HEK293 (cell line): ENCODE measurements around the gene LRFN4.

Experiments
- BCL11B ChIP-seq: fragments of 450-650 bp; formaldehyde crosslinking; IDR thresholded peaks from 2 replicates; pipeline ENCODE4 v1.5.1; 2016; ENCODE audit warnings: low read depth, missing biosample characterization, missing genetic modification characterization
- HOXA7 ChIP-seq: sonication (generic); formaldehyde crosslinking; IDR thresholded peaks from 2 replicates; pipeline ENCODE4 v1.8.1; 2022; ENCODE audit warnings: missing genetic modification reagents, borderline replicate concordance
- SP2 ChIP-seq: fragments of 450-650 bp; formaldehyde crosslinking; IDR thresholded peaks from 2 replicates; pipeline ENCODE4 v1.5.1; 2016; ENCODE audit warnings: missing biosample characterization, missing genetic modification characterization
- ZBTB20 ChIP-seq: fragments of 450-650 bp; formaldehyde crosslinking; IDR thresholded peaks from 2 replicates; pipeline ENCODE4 v1.5.1; 2016; ENCODE audit warnings: missing biosample characterization, missing genetic modification characterization
- ZBTB21 ChIP-seq: fragments of 450-650 bp; formaldehyde crosslinking; IDR thresholded peaks from 2 replicates; pipeline ENCODE4 v1.5.1; 2017; ENCODE audit warnings: missing biosample characterization, missing genetic modification characterization
- ZFP3 ChIP-seq: fragments of 450-650 bp; formaldehyde crosslinking; IDR thresholded peaks from 2 replicates; pipeline ENCODE4 v1.5.1; 2016; ENCODE audit warnings: low read depth, missing biosample characterization, missing genetic modification characterization
- ZIC2 ChIP-seq: fragments of 450-650 bp; formaldehyde crosslinking; IDR thresholded peaks from 2 replicates; pipeline ENCODE4 v1.5.1; 2016; ENCODE audit warnings: missing biosample characterization, missing genetic modification characterization
- ZNF16 ChIP-seq: fragments of 450-650 bp; formaldehyde crosslinking; IDR thresholded peaks from 2 replicates; pipeline ENCODE4 v1.5.1; 2016; ENCODE audit warnings: low read depth, missing biosample characterization, missing genetic modification characterization
- ZNF214 ChIP-seq: fragments of 450-650 bp; formaldehyde crosslinking; IDR thresholded peaks from 2 replicates; pipeline ENCODE4 v1.5.1; 2017; ENCODE audit warnings: missing biosample characterization, mild to moderate bottlenecking, missing genetic modification characterization, borderline replicate concordance
- ZNF311 ChIP-seq: fragments of 450-650 bp; formaldehyde crosslinking; IDR thresholded peaks from 2 replicates; pipeline ENCODE4 v1.5.1; 2017; ENCODE audit warnings: missing biosample characterization, missing genetic modification characterization, borderline replicate concordance
- ZNF354C ChIP-seq: fragments of 450-650 bp; formaldehyde crosslinking; IDR thresholded peaks from 2 replicates; pipeline ENCODE4 v1.5.1; 2016; ENCODE audit warnings: missing biosample characterization, missing genetic modification characterization, low read depth, borderline replicate concordance
- ZNF544 ChIP-seq: fragments of 450-650 bp; formaldehyde crosslinking; IDR thresholded peaks from 2 replicates; pipeline ENCODE4 v1.5.0; 2017; ENCODE audit warnings: missing biosample characterization, missing genetic modification characterization
- ZNF777 ChIP-seq: fragments of 450-650 bp; formaldehyde crosslinking; IDR thresholded peaks from 2 replicates; pipeline ENCODE4 v1.5.1; 2017; ENCODE audit warnings: missing biosample characterization, missing genetic modification characterization, borderline replicate concordance
- ZNF843 ChIP-seq: fragments of 450-650 bp; formaldehyde crosslinking; IDR thresholded peaks from 2 replicates; pipeline ENCODE4 v1.5.1; 2016; ENCODE audit warnings: missing biosample characterization, missing genetic modification characterization
- TF ChIP-seq, protein P1 (sequence below): fragments of 450-650 bp; formaldehyde crosslinking; IDR thresholded peaks from 2 replicates; pipeline ENCODE4 v1.5.1; 2016; ENCODE audit warnings: missing biosample characterization, missing genetic modification characterization
- TF ChIP-seq, protein P2 (sequence below): fragments of 450-650 bp; formaldehyde crosslinking; IDR thresholded peaks from 2 replicates; pipeline ENCODE4 v1.5.0; 2017; ENCODE audit warnings: missing biosample characterization, missing genetic modification characterization, borderline replicate concordance
- TF ChIP-seq, protein P3 (sequence below): fragments of 450-650 bp; formaldehyde crosslinking; IDR thresholded peaks from 2 replicates; pipeline ENCODE4 v1.5.1; 2016; ENCODE audit warnings: missing biosample characterization, missing genetic modification characterization, borderline replicate concordance
- TF ChIP-seq, protein P4 (sequence below): fragments of 450-650 bp; formaldehyde crosslinking; IDR thresholded peaks from 2 replicates; pipeline ENCODE4 v1.5.1; 2016; ENCODE audit warnings: missing biosample characterization, missing genetic modification characterization, low read depth
- TF ChIP-seq, protein P5 (sequence below): fragments of 450-650 bp; formaldehyde crosslinking; IDR thresholded peaks from 2 replicates; pipeline ENCODE4 v1.5.1; 2016; ENCODE audit warnings: missing biosample characterization, missing genetic modification characterization
- TF ChIP-seq, protein P6 (sequence below): fragments of 450-650 bp; formaldehyde crosslinking; IDR thresholded peaks from 2 replicates; pipeline ENCODE4 v1.5.1; 2017; ENCODE audit warnings: missing biosample characterization, missing genetic modification characterization

LRFN4 gene

DNA sequence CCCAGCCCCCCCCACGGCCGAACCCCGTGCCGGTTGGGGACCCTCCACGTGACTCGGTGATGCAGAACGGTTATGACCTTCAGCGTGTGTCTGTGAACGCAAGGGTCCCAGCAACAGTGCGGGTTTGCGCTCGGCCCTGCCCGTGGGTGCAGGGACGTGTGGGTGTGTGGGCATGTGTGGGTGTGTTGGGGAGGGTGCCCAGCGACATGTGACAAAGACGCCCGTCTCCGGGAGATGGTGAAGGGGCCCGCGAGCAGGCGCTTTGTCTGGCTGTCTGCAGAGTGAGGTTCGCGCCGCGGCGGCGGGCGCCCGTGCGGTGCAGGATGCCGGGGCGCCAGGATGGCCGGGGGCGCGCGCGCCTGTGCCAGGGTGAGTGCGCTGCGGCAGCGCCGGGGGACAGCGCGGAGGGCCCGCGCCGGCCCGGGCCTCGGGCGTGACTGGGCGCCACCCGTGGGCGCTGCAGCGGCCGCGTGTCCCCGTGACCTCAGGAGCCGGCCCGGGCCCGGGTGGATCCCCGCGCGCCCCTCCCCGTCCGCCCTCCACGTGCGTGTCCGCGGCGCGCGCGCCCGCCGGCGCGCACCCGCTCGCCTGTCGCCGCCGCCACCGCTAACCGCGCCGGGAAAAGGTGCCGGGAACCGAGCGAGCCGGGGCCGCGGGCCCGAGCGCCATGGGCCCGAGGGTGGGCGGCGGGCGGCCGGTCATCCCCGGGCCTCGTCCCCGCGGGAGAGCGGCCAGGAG is at the start of gene LRFN4 (continued):
- TF ChIP-seq ZNF544, result no peak
- TF ChIP-seq, protein P1, sequence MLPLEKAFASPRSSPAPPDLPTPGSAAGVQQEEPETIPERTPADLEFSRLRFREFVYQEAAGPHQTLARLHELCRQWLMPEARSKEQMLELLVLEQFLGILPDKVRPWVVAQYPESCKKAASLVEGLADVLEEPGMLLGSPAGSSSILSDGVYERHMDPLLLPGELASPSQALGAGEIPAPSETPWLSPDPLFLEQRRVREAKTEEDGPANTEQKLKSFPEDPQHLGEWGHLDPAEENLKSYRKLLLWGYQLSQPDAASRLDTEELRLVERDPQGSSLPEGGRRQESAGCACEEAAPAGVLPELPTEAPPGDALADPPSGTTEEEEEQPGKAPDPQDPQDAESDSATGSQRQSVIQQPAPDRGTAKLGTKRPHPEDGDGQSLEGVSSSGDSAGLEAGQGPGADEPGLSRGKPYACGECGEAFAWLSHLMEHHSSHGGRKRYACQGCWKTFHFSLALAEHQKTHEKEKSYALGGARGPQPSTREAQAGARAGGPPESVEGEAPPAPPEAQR, result no peak
- TF ChIP-seq, protein P2, sequence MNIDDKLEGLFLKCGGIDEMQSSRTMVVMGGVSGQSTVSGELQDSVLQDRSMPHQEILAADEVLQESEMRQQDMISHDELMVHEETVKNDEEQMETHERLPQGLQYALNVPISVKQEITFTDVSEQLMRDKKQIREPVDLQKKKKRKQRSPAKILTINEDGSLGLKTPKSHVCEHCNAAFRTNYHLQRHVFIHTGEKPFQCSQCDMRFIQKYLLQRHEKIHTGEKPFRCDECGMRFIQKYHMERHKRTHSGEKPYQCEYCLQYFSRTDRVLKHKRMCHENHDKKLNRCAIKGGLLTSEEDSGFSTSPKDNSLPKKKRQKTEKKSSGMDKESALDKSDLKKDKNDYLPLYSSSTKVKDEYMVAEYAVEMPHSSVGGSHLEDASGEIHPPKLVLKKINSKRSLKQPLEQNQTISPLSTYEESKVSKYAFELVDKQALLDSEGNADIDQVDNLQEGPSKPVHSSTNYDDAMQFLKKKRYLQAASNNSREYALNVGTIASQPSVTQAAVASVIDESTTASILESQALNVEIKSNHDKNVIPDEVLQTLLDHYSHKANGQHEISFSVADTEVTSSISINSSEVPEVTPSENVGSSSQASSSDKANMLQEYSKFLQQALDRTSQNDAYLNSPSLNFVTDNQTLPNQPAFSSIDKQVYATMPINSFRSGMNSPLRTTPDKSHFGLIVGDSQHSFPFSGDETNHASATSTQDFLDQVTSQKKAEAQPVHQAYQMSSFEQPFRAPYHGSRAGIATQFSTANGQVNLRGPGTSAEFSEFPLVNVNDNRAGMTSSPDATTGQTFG (tag by site-specific recombination), result no peak
- no peak for TF ChIP-seq ZBTB20 (tag by site-specific recombination)
- TF ChIP-seq ZNF777 (tag by site-specific recombination), result no peak
- TF ChIP-seq ZFP3 (tag by site-specific recombination), result no peak
- TF ChIP-seq, protein P3, sequence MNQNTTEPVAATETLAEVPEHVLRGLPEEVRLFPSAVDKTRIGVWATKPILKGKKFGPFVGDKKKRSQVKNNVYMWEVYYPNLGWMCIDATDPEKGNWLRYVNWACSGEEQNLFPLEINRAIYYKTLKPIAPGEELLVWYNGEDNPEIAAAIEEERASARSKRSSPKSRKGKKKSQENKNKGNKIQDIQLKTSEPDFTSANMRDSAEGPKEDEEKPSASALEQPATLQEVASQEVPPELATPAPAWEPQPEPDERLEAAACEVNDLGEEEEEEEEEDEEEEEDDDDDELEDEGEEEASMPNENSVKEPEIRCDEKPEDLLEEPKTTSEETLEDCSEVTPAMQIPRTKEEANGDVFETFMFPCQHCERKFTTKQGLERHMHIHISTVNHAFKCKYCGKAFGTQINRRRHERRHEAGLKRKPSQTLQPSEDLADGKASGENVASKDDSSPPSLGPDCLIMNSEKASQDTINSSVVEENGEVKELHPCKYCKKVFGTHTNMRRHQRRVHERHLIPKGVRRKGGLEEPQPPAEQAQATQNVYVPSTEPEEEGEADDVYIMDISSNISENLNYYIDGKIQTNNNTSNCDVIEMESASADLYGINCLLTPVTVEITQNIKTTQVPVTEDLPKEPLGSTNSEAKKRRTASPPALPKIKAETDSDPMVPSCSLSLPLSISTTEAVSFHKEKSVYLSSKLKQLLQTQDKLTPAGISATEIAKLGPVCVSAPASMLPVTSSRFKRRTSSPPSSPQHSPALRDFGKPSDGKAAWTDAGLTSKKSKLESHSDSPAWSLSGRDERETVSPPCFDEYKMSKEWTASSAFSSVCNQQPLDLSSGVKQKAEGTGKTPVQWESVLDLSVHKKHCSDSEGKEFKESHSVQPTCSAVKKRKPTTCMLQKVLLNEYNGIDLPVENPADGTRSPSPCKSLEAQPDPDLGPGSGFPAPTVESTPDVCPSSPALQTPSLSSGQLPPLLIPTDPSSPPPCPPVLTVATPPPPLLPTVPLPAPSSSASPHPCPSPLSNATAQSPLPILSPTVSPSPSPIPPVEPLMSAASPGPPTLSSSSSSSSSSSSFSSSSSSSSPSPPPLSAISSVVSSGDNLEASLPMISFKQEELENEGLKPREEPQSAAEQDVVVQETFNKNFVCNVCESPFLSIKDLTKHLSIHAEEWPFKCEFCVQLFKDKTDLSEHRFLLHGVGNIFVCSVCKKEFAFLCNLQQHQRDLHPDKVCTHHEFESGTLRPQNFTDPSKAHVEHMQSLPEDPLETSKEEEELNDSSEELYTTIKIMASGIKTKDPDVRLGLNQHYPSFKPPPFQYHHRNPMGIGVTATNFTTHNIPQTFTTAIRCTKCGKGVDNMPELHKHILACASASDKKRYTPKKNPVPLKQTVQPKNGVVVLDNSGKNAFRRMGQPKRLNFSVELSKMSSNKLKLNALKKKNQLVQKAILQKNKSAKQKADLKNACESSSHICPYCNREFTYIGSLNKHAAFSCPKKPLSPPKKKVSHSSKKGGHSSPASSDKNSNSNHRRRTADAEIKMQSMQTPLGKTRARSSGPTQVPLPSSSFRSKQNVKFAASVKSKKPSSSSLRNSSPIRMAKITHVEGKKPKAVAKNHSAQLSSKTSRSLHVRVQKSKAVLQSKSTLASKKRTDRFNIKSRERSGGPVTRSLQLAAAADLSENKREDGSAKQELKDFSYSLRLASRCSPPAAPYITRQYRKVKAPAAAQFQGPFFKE, result no peak
- TF ChIP-seq, protein P4, sequence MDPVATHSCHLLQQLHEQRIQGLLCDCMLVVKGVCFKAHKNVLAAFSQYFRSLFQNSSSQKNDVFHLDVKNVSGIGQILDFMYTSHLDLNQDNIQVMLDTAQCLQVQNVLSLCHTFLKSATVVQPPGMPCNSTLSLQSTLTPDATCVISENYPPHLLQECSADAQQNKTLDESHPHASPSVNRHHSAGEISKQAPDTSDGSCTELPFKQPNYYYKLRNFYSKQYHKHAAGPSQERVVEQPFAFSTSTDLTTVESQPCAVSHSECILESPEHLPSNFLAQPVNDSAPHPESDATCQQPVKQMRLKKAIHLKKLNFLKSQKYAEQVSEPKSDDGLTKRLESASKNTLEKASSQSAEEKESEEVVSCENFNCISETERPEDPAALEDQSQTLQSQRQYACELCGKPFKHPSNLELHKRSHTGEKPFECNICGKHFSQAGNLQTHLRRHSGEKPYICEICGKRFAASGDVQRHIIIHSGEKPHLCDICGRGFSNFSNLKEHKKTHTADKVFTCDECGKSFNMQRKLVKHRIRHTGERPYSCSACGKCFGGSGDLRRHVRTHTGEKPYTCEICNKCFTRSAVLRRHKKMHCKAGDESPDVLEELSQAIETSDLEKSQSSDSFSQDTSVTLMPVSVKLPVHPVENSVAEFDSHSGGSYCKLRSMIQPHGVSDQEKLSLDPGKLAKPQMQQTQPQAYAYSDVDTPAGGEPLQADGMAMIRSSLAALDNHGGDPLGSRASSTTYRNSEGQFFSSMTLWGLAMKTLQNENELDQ (tag by site-specific recombination), result no peak
- TF ChIP-seq ZNF214 (tag by site-specific recombination), result no peak
- TF ChIP-seq HOXA7 (CRISPR knock-in tag), result no peak
- TF ChIP-seq ZNF843 (tag by site-specific recombination), result no peak
- TF ChIP-seq ZNF311 (tag by site-specific recombination), result no peak
- TF ChIP-seq ZIC2 (tag by site-specific recombination), result no peak
- no peak for TF ChIP-seq BCL11B
- TF ChIP-seq, protein P5, sequence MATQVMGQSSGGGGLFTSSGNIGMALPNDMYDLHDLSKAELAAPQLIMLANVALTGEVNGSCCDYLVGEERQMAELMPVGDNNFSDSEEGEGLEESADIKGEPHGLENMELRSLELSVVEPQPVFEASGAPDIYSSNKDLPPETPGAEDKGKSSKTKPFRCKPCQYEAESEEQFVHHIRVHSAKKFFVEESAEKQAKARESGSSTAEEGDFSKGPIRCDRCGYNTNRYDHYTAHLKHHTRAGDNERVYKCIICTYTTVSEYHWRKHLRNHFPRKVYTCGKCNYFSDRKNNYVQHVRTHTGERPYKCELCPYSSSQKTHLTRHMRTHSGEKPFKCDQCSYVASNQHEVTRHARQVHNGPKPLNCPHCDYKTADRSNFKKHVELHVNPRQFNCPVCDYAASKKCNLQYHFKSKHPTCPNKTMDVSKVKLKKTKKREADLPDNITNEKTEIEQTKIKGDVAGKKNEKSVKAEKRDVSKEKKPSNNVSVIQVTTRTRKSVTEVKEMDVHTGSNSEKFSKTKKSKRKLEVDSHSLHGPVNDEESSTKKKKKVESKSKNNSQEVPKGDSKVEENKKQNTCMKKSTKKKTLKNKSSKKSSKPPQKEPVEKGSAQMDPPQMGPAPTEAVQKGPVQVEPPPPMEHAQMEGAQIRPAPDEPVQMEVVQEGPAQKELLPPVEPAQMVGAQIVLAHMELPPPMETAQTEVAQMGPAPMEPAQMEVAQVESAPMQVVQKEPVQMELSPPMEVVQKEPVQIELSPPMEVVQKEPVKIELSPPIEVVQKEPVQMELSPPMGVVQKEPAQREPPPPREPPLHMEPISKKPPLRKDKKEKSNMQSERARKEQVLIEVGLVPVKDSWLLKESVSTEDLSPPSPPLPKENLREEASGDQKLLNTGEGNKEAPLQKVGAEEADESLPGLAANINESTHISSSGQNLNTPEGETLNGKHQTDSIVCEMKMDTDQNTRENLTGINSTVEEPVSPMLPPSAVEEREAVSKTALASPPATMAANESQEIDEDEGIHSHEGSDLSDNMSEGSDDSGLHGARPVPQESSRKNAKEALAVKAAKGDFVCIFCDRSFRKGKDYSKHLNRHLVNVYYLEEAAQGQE (tag by site-specific recombination), result no peak
- no peak for TF ChIP-seq ZBTB21
- no peak for TF ChIP-seq ZNF354C (tag by site-specific recombination)
- no peak for TF ChIP-seq ZNF16 (tag by site-specific recombination)
- TF ChIP-seq, protein P6, sequence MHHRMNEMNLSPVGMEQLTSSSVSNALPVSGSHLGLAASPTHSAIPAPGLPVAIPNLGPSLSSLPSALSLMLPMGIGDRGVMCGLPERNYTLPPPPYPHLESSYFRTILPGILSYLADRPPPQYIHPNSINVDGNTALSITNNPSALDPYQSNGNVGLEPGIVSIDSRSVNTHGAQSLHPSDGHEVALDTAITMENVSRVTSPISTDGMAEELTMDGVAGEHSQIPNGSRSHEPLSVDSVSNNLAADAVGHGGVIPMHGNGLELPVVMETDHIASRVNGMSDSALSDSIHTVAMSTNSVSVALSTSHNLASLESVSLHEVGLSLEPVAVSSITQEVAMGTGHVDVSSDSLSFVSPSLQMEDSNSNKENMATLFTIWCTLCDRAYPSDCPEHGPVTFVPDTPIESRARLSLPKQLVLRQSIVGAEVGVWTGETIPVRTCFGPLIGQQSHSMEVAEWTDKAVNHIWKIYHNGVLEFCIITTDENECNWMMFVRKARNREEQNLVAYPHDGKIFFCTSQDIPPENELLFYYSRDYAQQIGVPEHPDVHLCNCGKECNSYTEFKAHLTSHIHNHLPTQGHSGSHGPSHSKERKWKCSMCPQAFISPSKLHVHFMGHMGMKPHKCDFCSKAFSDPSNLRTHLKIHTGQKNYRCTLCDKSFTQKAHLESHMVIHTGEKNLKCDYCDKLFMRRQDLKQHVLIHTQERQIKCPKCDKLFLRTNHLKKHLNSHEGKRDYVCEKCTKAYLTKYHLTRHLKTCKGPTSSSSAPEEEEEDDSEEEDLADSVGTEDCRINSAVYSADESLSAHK (tag by site-specific recombination), result no peak
- TF ChIP-seq SP2 (tag by site-specific recombination), result no peak
